GM12878 (cell line): ENCODE data around the gene AFTPH. TPM values are rescaled to one million over a fixed set of nuclear protein-coding genes. Genes with fewer than 3 reads are reported as not detected.

Experiments
- ASH2L ChIP-seq: fragments of 300-600, 200-600 bp; sonication (generic); IDR thresholded peaks from 2 replicates; pipeline ENCODE4 v1.6.1; 2017; ENCODE audit warnings: low read depth, mild to moderate bottlenecking, borderline replicate concordance
- ATF7 ChIP-seq: fragments of 450-650 bp; IDR thresholded peaks from 2 replicates; pipeline ENCODE4 v1.6.1; 2016; ENCODE audit warnings: low read depth, mild to moderate bottlenecking
- CBX3 ChIP-seq: fragments of 200-600 bp; sonication (generic); IDR thresholded peaks from 2 replicates; pipeline ENCODE4 v1.6.1; 2016; ENCODE audit warnings: low read depth, borderline replicate concordance
- DPF2 ChIP-seq: fragments of 450-650 bp; IDR thresholded peaks from 2 replicates; pipeline ENCODE4 v1.6.1; 2017; ENCODE audit warnings: mild to moderate bottlenecking
- IKZF1 ChIP-seq: fragments of 450-650 bp; conservative IDR thresholded peaks from 2 replicates; pipeline ENCODE4 v1.6.1; 2017; ENCODE audit warnings: antibody characterized with exemption, mild to moderate bottlenecking
- MTA3 ChIP-seq: IDR thresholded peaks from 2 replicates; pipeline ENCODE4 v1.6.1; 2012; ENCODE audit warnings: low read length, inconsistent platforms, borderline replicate concordance
- MXI1 ChIP-seq: fragments of 150-350 bp; IDR thresholded peaks from 2 replicates; pipeline ENCODE4 v1.6.1; 2011; ENCODE audit warnings: low read depth, mild to moderate bottlenecking, inconsistent platforms, low read length, improper control_type of control experiment
- MYC ChIP-seq: IDR thresholded peaks from 2 replicates; pipeline ENCODE4 v1.6.1; 2011; ENCODE audit warnings: mild to moderate bottlenecking, low read length, moderate library complexity, inconsistent platforms; ENCODE audit not compliant: insufficient read depth, insufficient replicate concordance, insufficient read length, severe bottlenecking
- NFYA ChIP-seq: IDR thresholded peaks from 2 replicates; pipeline ENCODE4 v1.6.1; 2011; ENCODE audit warnings: low read depth, mild to moderate bottlenecking, low read length, improper control_type of control experiment, borderline replicate concordance
- PML ChIP-seq: IDR thresholded peaks from 2 replicates; pipeline ENCODE4 v1.6.1; 2012; ENCODE audit warnings: low read length, inconsistent platforms
- POU2F2 ChIP-seq: IDR thresholded peaks from 3 replicates; pipeline ENCODE4 v1.6.1; 2011; ENCODE audit warnings: low read depth, mild to moderate bottlenecking, low read length, borderline replicate concordance
- RELA ChIP-seq: fragments of 450-650 bp; IDR thresholded peaks from 2 replicates; pipeline ENCODE4 v1.8.0; 2014; ENCODE audit warnings: borderline replicate concordance; ENCODE audit not compliant: partially characterized antibody
- SREBF2 ChIP-seq: IDR thresholded peaks from 2 replicates; pipeline ENCODE4 v1.6.1; 2012; ENCODE audit warnings: mild to moderate bottlenecking, low read length
- SUPT20H ChIP-seq: IDR thresholded peaks from 2 replicates; pipeline ENCODE4 v1.6.1; 2011; ENCODE audit warnings: low read depth, mild to moderate bottlenecking, low read length, moderate library complexity, borderline replicate concordance; ENCODE audit not compliant: control insufficient read depth
- TARDBP ChIP-seq: IDR thresholded peaks from 2 replicates; pipeline ENCODE4 v1.6.1; 2016; ENCODE audit warnings: borderline replicate concordance
- WRNIP1 ChIP-seq: IDR thresholded peaks from 2 replicates; pipeline ENCODE4 v1.6.1; 2011; ENCODE audit warnings: low read depth, low read length, improper control_type of control experiment, borderline replicate concordance
- ZSCAN29 ChIP-seq: fragments of 450-650 bp; IDR thresholded peaks from 2 replicates; pipeline ENCODE4 v1.6.1; 2017; ENCODE audit warnings: mild to moderate bottlenecking, moderate library complexity
- polyA plus RNA-seq, 11 experiments: library from polyadenylated mRNA; depleted of rRNA in 4 of 11; unstranded in 6 of 11; stranded (reverse) in 5 of 11; fragments of >200 nt; fragmentation: Nextera tagmentation in 4 of 11; fragmentation: Illumina TruSeq in 1 of 11; extraction: Ambion mirVana in 4 of 11; extraction: Trizol in 1 of 11; gene quantifications; 1 replicate in 1 of 11; 2 replicates in 10 of 11; pipeline versions ENCODE4 v1.2.1 to v1.2.3, GENCODE V29; 2011 to 2016; ENCODE audit warnings: inconsistent platforms in 2 of 11, missing spikeins in 2 of 11, low read depth in 1 of 11
- total RNA-seq, 4 experiments: library from RNA; depleted of rRNA in 3 of 4; stranded (reverse); fragments of >200 nt in 3 of 4; fragmentation: Illumina TruSeq in 1 of 4; extraction: Trizol in 1 of 4; gene quantifications; 2 replicates each; pipeline versions ENCODE4 v1.2.1 to v1.2.3, GENCODE V29; 2013 to 2021
- TF ChIP-seq, protein P1 (sequence below): IDR thresholded peaks from 2 replicates; pipeline ENCODE4 v1.6.1; 2011; ENCODE audit warnings: borderline replicate concordance, low read depth, mild to moderate bottlenecking, moderate library complexity, mixed read lengths, low read length; ENCODE audit not compliant: insufficient read depth; ENCODE audit errors: extremely low read length
- TF ChIP-seq, protein P2 (sequence below): fragments of 450-650 bp; IDR thresholded peaks from 2 replicates; pipeline ENCODE4 v1.6.1; 2018; ENCODE audit warnings: borderline replicate concordance, mild to moderate bottlenecking; ENCODE audit not compliant: partially characterized antibody
- TF ChIP-seq, protein P3 (sequence below): fragments of 150-350 bp; IDR thresholded peaks from 2 replicates; pipeline ENCODE4 v1.6.1; 2014; ENCODE audit warnings: mild to moderate bottlenecking, low read depth, low read length
- TF ChIP-seq, protein P4 (sequence below): IDR thresholded peaks from 2 replicates; pipeline ENCODE4 v1.6.1; 2012; ENCODE audit warnings: low read depth, low read length, improper control_type of control experiment

AFTPH gene
- total and polyA plus RNA-seq, 10 of the 15 experiments (the other 5 are each of a cell fraction or from before 2014, with no cell fraction given) = 25.6 to 77.3 (median 39.5) TPM

DNA sequence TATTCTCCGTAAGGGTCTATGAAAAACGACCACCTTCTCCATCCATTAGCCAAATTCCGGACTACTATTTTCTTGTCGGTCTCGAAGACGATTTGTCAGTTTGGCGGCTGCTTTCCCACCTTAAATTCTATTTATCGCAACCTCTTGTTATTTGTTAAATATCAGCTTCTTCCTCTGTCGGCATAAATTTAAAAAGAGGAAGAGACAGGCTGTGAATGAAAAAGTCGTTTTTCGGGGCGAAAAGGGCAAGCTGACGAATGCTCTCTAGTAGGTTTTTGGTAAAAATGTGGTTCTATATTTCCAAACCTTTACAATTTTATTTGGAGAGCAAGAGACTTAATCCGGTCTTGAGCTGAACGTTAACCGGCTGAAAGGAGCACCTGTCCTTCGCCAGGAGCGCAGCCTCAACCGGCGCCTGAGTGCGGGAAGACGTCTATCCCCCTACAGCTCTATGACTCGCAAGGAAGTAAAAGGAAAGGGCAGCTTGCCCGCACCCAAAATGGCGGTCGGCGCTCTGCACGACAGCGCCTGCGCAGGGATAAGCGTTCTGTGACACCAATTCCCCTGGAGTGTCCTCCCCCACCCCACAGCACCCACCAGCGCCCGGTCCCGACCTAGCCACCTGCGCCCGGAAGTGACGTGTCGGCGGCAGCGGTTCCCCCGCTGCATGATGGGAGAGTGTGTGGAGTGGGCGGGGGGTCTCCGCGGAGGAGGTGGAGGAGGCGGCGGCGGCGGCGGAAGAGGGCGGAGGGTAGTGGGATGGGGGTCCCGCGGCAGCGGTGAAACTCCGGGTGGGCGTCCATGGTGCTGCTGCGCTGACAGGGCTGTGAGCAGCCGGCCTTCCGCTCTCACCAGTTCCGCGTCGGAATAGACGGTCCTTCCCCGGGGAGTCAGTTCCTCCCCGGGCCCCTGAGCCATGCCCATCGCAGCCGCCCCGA, at the start of gene AFTPH (continued):
- peak; percentile 26; the same call in 1 of the 2 replicates for TF ChIP-seq TARDBP
- TF ChIP-seq SUPT20H = no peak
- no peak for TF ChIP-seq MYC
- TF ChIP-seq WRNIP1 = no peak
- peak; percentile 96 for TF ChIP-seq RELA
- TF ChIP-seq DPF2 = peak; percentile 90
- TF ChIP-seq, protein P1, sequence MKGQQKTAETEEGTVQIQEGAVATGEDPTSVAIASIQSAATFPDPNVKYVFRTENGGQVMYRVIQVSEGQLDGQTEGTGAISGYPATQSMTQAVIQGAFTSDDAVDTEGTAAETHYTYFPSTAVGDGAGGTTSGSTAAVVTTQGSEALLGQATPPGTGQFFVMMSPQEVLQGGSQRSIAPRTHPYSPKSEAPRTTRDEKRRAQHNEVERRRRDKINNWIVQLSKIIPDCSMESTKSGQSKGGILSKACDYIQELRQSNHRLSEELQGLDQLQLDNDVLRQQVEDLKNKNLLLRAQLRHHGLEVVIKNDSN = no peak
- no peak for TF ChIP-seq NFYA
- TF ChIP-seq MXI1 = peak; percentile 45; the same call in 1 of the 2 replicates
- peak; percentile 81 for TF ChIP-seq IKZF1
- TF ChIP-seq CBX3 = no peak
- TF ChIP-seq, protein P2, sequence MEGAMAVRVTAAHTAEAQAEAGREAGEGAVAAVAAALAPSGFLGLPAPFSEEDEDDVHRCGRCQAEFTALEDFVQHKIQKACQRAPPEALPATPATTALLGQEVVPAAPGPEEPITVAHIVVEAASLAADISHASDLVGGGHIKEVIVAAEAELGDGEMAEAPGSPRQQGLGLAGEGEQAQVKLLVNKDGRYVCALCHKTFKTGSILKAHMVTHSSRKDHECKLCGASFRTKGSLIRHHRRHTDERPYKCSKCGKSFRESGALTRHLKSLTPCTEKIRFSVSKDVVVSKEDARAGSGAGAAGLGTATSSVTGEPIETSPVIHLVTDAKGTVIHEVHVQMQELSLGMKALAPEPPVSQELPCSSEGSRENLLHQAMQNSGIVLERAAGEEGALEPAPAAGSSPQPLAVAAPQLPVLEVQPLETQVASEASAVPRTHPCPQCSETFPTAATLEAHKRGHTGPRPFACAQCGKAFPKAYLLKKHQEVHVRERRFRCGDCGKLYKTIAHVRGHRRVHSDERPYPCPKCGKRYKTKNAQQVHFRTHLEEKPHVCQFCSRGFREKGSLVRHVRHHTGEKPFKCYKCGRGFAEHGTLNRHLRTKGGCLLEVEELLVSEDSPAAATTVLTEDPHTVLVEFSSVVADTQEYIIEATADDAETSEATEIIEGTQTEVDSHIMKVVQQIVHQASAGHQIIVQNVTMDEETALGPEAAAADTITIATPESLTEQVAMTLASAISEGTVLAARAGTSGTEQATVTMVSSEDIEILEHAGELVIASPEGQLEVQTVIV = peak; percentile 48
- TF ChIP-seq SREBF2 = no peak
- no peak for TF ChIP-seq ASH2L
- TF ChIP-seq, protein P3, sequence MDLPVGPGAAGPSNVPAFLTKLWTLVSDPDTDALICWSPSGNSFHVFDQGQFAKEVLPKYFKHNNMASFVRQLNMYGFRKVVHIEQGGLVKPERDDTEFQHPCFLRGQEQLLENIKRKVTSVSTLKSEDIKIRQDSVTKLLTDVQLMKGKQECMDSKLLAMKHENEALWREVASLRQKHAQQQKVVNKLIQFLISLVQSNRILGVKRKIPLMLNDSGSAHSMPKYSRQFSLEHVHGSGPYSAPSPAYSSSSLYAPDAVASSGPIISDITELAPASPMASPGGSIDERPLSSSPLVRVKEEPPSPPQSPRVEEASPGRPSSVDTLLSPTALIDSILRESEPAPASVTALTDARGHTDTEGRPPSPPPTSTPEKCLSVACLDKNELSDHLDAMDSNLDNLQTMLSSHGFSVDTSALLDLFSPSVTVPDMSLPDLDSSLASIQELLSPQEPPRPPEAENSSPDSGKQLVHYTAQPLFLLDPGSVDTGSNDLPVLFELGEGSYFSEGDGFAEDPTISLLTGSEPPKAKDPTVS = no peak
- TF ChIP-seq ZSCAN29 = no peak
- TF ChIP-seq POU2F2 = peak; percentile 34; the same call in 2 of the 3 replicates
- TF ChIP-seq, protein P4, sequence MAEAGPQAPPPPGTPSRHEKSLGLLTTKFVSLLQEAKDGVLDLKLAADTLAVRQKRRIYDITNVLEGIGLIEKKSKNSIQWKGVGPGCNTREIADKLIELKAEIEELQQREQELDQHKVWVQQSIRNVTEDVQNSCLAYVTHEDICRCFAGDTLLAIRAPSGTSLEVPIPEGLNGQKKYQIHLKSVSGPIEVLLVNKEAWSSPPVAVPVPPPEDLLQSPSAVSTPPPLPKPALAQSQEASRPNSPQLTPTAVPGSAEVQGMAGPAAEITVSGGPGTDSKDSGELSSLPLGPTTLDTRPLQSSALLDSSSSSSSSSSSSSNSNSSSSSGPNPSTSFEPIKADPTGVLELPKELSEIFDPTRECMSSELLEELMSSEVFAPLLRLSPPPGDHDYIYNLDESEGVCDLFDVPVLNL = no peak
- peak; percentile 84 for TF ChIP-seq PML
- TF ChIP-seq MTA3 = no peak
- TF ChIP-seq ATF7 = peak; percentile 84
- TF ChIP-seq, all 136 proteins: peak for 53
